HG02973 (cell line): ENCODE data around the gene CDCA5.

Experiments used
- ATAC-seq: cut with Tn5 transposase; IDR thresholded peaks from one replicate; pipeline ENCODE4 v1.9.1; 2021; ENCODE audit warnings: moderate library complexity; ENCODE audit not compliant: unreplicated experiment

The CDCA5 gene

DNA sequence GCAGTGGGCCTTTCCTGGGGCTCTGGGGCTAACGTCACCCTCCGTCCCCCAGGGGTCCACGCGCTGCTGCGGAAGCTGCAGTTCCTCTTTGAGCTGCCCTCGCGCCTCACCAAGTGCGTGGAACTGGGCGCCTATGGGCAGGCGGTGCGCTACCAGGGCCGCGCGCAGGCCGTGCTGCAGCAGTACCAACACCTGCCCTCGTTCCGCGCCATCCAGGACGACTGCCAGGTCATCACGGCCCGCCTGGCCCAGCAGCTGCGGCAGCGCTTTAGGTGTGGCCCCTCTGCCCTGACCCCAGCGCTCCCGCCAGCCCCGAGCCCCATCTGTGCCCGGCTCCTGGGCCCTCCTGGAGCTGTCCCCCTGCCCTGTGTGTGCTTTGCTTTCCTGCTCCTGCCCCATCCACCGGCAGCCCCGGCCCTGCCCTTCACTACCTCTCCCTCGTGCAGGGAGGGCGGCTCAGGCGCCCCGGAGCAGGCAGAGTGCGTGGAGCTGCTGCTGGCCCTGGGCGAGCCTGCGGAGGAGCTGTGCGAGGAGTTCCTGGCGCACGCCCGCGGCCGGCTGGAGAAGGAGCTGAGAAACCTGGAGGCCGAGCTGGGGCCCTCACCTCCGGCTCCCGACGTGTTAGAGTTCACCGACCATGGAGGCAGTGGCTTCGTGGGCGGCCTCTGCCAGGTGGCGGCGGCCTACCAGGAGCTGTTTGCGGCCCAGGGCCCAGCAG, 24.1 kb upstream of the CDCA5 start:
- no peak for ATAC-seq

DNA sequence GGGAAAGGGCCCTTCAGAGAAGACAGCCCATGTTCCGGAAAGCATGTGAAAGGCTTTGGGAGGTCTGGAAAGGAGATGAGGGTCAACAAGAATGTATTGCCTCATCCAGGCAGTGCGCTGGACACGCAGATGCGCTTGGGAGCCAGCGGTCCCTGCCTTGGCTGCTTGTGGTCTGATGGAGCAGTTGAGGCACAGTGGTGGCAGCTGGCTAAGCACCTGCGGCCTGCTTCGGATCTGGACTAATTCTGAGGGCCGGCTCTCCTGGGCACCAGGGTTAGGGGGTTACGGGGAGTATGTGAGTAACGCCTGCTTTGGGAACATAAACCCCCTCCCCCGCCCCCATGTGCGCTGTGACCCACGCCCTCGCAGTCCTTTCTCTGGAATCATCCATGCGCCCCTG, 23.2 kb upstream of the CDCA5 start:
- no peak for ATAC-seq

DNA sequence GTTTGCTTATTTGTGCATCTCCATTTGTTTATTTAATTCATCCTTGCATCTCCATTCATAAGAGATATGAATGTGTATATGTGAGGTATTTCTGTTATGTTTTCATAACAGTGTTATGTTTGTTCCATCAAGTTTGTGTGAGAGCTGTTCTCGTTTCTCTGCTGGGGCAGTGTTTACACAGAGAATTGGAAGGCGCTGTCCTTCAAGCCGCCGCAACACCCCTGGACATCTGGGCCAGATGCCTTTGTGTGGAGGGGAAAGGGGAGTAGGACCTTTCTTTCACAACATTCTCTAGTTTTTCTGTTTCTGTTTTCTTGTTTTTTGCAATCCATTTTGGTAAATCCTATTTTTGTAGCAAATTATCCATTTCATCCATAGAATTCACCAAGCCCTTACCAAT, 20.8 kb upstream of the CDCA5 start:
- no peak for ATAC-seq

DNA sequence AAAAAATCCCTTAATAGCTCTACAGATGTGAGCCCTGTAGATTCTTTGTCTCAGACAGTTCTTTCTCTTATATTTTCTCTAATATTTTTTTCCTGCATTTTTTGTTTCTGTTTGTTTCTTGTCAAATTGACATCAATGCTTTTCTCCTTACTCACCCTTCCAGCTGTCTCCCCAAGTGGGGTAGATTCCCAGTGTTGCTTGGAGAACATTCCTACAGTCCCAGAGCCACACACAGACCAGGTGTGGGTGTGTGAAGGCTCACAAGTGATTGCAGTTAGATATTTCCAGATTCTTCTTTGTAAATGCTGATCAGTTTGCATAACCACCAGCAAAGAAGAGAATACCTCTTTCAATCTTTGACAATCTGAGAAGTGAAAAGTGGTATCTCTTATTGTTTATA, 19.6 kb upstream of the CDCA5 start:
- no peak for ATAC-seq

DNA sequence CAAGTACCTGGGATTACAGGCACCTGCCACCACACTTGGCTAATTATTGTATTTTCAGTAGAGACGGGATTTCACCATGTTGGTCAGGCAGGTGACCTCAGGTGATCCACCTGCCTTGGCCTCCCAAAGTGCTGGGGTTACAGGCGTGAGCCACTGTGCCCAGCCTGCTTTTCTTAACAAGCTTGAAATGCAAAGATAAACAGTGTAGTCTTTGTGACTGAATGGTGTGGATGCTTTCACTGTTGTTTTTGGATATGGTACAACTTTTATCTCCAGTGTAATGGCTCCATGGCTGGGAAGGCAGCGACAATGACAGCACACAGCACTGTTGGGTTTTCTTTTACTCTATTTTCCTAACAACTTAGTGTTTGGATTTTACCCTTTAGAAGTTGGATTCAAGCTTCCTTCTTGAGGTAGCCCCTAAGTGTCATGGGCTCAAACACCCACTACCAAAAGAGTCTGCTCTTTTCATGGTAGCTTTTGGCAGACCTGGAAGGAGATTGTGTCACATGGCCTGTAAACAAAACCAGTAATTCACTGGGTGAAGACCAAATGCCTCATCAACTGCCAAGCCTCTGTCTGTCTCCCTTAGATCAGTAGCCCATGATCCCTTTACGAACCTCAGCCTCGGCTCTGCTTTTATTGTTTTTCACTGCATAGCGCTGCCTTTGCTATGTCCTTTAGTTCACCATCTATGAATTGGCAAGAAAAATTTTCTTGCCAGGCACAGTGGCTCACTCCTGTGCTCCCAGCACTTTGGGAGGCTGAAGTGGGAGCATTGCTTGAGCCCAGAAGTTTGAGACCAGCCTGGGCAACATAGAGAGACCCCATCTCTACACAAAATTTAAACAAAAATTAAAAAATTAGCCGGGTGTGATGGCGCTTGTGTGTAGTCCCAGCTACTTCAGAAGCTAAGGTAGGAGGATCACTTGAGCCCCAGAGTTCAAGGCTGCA, 18.6 kb upstream of the CDCA5 start:
- ATAC-seq = no peak

DNA sequence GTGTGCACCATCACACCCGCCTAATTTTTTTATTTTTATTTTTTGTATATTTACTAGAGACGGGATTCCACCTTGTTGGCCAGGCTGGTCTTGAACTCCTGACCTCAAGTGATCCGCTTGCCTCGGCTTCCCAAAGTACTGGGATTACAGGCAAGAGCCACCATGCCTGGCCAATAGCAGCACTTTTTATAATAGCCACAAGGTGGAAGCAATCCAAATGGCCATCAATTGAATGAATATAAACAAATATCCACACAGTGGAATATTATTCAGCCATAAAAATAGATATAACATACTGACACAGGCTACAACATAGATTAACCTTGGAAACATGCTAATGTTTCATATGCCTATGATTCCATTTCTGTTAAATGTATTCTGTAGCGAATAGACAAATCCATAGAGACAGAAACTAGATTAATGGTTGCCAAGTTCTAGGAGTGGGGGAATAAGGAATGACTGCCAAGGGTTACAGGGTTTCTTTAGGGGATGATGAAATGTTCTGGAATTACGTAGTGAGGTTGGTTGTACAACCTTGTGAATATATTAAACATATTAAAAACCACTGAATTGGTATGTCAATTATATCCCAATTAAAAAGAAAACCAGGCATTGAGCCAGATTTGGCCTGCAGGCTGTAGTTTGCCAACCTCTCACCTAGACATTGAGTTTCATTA, 17.0 kb upstream of the CDCA5 start:
- no peak for ATAC-seq

DNA sequence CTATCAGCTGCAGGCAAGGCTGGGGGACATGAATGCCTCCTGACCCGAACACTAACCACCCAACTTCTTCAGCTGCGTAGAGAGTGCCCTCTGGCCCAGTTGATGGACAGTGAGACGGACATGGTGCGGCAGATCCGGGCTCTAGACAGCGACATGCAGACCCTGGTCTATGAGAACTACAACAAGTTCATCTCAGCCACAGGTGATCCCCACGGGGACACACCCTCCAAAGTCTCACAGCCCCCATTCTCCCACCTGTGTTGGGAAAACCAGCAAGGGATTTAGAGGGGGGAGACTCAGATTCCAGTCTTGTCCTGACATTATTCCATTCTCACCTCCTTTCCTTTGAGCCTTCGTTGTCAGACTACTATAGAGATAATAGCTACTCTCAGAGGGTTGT, 13.1 kb upstream of the CDCA5 start:
- no peak for ATAC-seq

DNA sequence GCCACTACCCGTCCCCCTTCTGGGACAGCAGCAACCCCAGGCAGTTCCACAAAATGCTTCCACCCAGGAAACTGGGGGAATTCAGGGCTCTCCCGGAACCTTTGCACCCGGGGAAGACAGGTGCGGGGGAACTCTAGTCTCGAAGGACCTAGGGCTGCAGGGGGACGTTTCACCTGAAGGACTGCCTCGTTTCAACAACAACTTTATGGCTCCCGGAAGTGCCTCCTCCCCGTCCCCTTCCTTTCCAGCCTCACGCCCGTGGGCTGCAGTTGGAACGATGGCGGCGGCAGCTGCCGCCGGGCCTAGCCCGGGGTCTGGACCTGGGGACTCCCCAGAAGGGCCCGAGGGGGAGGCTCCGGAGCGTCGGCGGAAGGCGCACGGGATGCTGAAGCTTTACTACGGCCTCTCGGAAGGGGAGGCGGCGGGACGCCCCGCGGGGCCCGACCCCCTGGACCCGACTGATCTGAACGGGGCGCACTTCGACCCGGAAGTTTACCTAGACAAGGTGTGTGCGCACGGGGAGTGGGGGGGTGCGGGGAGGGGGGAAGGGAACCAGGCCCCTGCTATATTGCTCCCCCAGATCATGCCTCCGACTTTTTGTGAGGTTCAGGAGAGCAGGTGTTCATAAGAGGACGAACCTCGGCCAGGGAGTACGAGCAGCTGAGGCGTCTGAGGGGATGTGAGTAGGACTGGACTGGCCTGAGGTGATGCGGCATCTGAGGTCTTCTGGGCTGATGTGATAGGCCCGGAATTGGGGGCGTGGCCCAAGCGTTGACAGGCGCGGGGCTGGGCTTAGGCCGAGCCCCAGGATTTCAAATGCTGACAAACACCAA, 12.3 kb upstream of the CDCA5 start, which contains the start of gene VPS51:
Gene VPS51, plus strand, starts transcription at position 241 of the 833 bp plus-strand sequence. Its CDS starts 37 bp downstream, at position 278.
- ATAC-seq = peak; percentile 75

DNA sequence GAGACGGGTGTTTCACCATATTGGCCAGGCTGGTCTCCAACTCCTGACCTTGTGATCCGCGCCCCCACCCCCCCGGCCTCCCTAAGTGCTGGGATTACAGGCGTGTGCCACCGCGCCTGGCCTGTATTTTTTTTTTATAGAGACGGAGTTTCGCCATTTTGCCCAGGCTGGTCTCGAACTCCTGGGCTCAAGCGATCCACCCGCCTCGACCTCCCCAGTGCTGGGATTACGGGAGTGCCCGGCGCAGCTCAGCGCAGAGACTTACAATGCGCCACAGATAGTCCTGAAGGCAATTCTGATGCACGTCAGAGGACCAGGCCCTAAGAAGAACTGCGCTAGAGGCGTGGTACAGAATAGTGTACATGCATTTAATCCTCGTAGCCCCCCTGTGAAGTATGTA, 11.6 kb upstream of the CDCA5 start:
- no peak for ATAC-seq

DNA sequence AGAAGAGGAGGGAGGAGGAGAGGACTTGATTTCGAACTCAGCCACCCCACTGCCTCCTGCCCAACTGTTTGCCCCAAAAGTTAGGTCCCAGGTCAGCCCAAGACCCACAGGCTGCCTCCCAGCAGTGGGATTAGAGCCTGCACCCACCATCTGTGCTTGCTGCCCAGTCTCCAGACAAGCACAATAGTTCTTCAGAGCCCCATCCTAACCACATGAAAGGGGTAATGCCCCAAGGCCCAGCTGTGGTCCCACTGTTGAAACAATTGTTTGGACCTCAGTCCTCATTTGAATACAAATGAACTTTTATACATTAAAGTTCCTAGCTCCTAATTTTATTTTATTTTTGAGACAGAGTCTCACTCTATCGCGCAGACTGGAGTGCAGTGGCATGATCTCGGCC, 6.8 kb upstream of the CDCA5 start:
- ATAC-seq = no peak

DNA sequence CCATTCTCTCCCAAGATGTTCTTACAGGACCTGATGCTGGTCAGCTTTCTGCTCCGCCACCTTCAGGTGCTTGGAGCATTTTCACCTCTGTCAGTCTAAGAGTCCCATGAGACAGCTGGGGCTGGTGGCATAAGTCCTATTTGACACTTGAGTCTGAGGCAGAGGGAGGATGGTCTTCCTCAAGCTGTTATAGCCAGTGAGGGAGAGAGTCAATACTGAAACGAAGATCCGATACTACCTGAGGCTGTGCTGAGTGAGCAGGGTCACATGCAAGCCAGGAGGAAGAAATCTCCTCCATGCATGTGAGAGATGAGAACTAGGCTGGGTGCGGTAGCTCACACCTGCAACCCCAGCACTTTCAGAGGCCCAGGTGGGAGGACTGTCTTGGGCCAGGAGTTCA, 5.8 kb upstream of the CDCA5 start:
- ATAC-seq = no peak

DNA sequence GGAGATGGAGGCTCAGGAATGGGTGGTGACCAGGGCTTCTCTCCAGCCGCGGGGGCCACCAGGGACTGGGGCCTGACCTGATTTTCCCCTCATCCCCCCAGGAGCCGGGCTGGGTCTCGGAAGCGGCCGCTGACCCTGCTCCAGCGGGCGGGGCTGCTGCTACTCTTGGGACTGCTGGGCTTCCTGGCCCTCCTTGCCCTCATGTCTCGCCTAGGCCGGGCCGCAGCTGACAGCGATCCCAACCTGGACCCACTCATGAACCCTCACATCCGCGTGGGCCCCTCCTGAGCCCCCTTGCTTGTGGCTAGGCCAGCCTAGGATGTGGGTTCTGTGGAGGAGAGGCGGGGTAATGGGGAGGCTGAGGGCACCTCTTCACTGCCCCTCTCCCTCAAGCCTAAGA, 4.0 kb upstream of the CDCA5 start:
- ATAC-seq = no peak

DNA sequence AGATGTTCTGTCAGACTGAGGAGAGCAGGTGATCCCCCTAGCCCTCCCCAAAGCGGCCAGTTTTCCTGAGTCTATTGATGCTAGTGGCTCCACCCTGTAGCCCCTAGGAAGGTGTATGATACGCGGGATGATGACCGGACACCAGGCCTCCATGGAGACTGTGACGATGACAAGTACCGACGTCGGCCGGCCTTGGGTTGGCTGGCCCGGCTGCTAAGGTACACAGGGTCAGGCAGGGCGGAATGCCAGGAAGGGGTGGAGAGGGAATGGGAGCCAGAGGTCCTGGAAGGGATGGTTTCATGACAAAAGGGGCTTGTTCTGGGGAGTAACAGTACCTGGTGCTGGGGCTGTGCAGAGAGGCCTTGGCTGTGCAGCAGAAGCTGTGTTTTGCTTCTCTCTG, 3.4 kb upstream of the CDCA5 start:
- ATAC-seq = no peak

DNA sequence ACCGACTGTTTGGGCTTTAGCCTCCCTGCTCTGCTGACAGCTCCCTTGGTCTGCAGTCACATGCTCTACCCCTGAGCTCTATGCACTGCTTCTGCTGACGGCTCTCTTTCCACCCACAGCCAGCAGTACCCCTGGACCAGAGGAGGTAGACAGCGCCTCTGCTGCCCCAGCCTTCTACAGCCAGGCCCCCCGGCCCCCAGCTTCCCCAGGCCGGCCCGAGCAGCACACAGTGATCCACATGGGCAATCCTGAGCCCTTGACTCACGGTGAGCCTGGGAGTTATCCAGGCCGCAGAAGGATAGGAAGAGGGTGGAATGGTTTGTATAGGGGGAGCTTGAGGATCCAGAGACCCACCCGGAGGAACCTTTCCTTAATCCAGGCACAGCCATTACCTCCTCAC, 3.0 kb upstream of the CDCA5 start:
- no peak for ATAC-seq

DNA sequence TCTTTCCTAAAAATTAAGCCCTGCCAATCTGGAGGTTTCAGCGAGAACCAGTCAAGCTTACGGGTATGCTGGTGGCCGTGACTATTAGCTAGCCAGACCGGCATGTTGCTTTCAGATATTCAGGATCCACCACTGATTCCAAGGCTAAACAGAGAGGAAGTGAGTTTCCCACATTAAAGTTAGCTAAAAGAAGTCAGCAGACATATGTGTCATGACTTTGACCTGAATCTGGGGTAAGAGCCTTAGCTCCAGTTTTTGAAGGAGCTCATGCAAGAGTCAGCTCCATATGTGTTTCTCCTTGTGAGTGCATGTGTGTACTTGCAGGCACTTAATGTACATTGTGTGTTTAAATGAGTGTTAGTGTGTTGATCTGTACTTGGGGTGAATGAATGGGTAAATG, 1.6 kb upstream of the CDCA5 start:
- ATAC-seq = no peak

DNA sequence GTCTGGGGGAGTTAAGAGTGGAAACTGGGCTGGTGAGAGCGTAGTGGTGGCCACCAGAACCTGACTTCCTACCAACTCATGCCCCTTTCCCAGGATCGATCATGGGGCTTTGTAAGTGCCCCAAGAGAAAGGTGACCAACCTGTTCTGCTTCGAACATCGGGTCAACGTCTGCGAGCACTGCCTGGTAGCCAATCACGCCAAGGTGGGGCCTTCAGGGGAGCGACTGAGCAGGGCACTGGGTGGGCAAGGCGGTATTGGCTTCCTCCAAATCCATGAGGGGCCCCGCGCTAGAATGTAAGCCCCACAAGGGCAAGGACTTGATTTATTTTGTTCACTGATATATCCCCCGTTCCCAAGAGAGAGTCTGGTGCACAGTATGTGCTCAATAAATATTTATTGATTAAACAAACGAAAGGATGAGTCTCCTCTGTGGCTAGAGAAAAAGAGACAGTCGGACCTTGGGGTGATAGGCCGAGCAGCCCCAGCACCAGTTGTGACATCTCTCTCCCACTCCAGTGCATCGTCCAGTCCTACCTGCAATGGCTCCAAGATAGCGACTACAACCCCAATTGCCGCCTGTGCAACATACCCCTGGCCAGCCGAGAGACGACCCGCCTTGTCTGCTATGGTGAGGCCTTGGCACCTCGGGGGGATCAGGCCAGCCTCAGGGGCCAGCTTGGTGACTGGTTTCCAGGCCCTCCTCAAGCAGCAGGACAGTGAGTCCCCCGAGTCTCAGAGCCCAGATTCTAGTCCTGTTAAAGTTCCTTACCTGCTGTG, 947 bp upstream of the CDCA5 start:
- ATAC-seq = no peak

DNA sequence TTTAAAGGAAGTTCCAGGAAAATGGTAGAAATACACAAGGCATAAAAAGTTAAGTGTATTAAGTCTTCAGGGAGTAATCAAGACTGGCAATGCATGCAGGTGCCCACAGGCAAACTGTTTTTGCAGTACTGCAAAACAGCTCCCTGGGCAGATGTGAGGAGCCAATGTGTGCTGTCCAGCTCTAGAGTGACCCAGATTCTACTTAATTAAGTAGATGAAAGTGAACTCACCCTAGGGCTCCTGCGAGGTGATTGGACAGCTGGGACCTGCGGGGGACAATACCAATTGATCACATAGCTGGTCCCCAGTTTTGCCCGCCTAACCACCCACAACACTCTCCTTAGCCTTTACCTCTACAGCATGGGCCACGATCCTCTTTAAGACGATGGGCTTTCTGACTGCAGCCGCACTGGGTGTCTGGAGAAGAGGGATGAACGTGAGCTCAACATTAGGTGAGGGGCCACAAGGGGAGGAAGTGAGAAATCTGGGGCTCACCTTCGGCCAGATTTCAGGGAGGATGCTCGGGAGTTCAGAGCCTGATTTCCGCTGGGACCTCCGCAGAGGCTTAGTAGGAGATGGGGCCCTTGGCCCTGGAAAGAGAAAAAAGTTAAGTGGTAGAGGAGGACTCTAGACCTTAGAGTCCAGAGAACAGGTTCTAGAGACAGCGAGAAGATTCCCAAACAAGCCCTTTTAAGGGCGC, 556 bp downstream of the CDCA5 start:
- ATAC-seq = no peak

DNA sequence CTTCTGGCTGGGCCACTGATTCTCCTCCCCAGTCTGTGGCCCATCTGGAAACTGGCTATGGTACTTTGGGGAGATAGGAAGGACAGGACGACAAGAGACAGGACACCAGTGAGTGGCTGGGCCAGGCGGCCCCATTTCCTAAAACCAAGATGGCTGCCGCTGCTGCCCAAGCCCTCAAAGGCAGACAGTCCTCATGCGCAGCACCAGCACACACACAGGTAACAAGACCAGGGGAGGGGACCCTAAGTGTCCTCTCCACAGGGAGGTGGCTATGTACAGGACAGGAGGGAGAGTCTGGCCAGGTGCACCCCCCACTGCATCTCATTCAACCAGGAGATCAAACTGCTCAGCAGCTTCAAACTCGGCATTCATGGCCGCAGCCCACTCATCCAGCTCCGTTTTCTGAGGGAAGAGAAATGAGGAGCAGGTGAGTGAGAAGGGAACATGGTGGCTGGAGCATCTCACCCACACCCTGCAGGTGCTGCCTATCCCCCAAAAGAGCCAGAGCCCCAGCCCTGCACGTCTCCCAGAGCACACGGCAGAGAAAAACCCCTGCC, 5.0 kb downstream of the CDCA5 start:
- no peak for ATAC-seq

DNA sequence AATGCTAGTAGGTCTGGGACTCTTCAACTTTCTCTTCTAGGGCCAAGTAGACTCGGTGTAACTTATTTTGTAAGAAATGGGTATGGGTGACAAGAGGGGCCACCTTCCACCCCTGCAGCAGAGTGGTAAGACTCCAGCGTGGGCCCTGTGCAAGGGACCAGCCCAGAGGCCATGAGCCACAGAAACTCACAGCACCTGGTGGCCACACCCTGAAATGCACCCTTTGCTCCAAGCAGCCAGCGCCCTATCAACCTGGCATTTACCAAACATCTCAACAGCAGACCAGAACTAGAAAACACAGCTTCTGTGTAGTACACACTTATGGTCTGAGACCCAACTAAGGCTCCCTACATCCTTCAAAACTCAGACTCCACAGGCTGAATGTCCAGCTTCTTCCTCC, 5.7 kb downstream of the CDCA5 start:
- ATAC-seq = no peak
